Lower leg skin (tissue), 4 donors: ENCODE data around the gene SMIM23. TPM values are rescaled to one million over a fixed set of nuclear protein-coding genes. Genes with fewer than 3 reads are reported as not detected.

Experiments used
- DNase-seq, 2 donors: peaks; one replicate each; pipeline ENCODE4 v3.0.0-alpha.2; 2019; ENCODE audit warnings: low spot score in 2 of 2
- H3K4me3 ChIP-seq: fragments of 200-600 bp; sonication (generic); 2 replicates; pipeline ENCODE4 v1.5.1; 2017; ENCODE audit warnings: mild to moderate bottlenecking, low read depth; ENCODE audit not compliant: poor library complexity, severe bottlenecking
- POLR2A ChIP-seq, 2 donors: fragments of 450-650 bp; IDR thresholded peaks; one replicate each; pipeline ENCODE4 v1.6.1; 2016 to 2017; ENCODE audit warnings: antibody characterized with exemption in 2 of 2, mild to moderate bottlenecking in 1 of 2, moderate library complexity in 1 of 2
- WGBS, 2 donors: methylation state at CpG; one replicate each; pipeline ENCODE4 v1.1.5; 2018; 5-methylcytosine and 5-hydroxymethylcytosine counted together
- intact Hi-C: fragments of 100-400 bp; cut with DNase I; formaldehyde crosslinking; loops from one replicate; pipeline ENCODE4 v1.15.0; 2023; ENCODE audit warnings: low total_unique reads
- total RNA-seq, 4 donors: library from RNA; depleted of rRNA; stranded (reverse); fragments of >200 nt; gene quantifications; one replicate each; pipeline ENCODE4 v1.1.0, GENCODE V29; 2016
- TF ChIP-seq, protein P1 (sequence below), 3 donors: fragments of 450-650 bp; IDR thresholded peaks; one replicate each; pipeline ENCODE4 v1.5.1; 2016; ENCODE audit warnings: antibody characterized with exemption in 3 of 3, mild to moderate bottlenecking in 3 of 3, moderate library complexity in 2 of 3

Gene SMIM23
- total RNA-seq, 4 donors from 2014 or later: not detected

DNA sequence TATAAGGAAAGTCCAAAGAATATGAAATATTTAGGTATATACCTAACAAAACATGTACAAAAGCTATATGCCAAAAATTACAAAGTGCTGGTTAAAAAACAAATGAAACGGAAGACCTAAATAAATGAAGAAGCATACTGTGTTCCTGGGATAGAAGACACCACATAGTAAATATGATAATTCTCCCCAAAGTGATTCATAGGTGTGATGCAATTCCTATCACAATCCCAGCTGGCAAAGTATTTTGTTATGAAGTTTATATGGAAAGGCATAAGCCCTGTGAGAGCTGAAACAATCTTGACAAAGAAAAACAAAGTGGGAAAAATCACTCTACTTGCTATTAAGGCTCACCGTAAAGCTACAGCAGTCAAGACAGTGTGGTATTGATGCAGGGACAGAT is 2.6 kb upstream of the SMIM23 start:
- 78 to 82% methylated on average over 2 of the region's 2 CpGs for WGBS, 2 donors
- intact Hi-C loops: no loop called here
- no peak for TF ChIP-seq POLR2A (IDR thresholded peaks at IDR 0.05)
- TF ChIP-seq, protein P1, sequence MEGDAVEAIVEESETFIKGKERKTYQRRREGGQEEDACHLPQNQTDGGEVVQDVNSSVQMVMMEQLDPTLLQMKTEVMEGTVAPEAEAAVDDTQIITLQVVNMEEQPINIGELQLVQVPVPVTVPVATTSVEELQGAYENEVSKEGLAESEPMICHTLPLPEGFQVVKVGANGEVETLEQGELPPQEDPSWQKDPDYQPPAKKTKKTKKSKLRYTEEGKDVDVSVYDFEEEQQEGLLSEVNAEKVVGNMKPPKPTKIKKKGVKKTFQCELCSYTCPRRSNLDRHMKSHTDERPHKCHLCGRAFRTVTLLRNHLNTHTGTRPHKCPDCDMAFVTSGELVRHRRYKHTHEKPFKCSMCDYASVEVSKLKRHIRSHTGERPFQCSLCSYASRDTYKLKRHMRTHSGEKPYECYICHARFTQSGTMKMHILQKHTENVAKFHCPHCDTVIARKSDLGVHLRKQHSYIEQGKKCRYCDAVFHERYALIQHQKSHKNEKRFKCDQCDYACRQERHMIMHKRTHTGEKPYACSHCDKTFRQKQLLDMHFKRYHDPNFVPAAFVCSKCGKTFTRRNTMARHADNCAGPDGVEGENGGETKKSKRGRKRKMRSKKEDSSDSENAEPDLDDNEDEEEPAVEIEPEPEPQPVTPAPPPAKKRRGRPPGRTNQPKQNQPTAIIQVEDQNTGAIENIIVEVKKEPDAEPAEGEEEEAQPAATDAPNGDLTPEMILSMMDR (IDR thresholded peaks at IDR 0.05): no peak
- H3K4me3 ChIP-seq: no peak overlapping the region
- DNase-seq: no peak

DNA sequence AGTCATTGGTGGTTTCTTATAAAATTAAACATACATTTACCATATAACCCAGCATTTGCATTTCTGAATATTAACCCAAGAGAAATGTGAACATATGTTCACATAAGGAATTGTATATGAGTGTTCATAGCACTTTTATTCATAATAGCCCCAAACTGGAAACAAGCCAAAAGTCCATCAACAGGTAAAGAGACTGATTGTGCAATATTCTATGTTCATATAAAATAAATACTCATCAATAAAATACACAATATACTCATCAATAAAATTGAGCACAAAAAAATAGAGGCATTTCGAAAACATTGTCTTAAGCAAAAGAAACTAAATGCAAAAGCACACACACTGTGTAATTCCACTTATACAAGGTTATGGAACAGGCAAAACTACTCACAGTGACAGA is 3.7 kb downstream of the SMIM23 start:
- TF ChIP-seq, protein P1 (IDR thresholded peaks at IDR 0.05): no peak
- TF ChIP-seq POLR2A (IDR thresholded peaks at IDR 0.05): no peak
- no peak for DNase-seq
- intact Hi-C loops: no loop called here
- 91% methylated on average over 1 of the region's 1 CpG for WGBS, 2 donors
- no peak overlapping the region for H3K4me3 ChIP-seq

DNA sequence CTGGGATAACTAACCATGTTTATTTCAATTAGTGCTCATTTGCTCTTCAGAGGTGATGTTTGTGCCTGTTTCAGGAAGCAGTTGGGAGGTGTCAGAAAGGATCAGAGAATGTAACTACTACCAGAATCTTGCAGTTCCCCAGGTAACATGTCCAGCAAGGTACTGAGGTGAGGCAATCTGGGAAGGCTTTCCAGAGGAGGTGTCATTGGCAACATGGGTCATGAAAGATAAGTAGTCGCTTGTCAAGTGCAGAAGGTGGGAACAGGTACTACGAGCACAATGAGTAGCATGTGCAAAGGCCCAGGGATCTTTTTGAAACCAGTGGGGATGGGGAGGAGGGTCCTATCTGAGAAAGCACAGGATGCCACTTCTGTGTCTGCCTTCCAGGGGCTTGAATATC is 4.8 kb downstream of the SMIM23 start:
- no peak for TF ChIP-seq POLR2A (IDR thresholded peaks at IDR 0.05)
- TF ChIP-seq, protein P1 (IDR thresholded peaks at IDR 0.05): no peak
- DNase-seq: no peak
- intact Hi-C loops: no loop called here
- 88 to 91% methylated on average over 2 of the region's 2 CpGs for WGBS, 2 donors
- H3K4me3 ChIP-seq: no peak overlapping the region

DNA sequence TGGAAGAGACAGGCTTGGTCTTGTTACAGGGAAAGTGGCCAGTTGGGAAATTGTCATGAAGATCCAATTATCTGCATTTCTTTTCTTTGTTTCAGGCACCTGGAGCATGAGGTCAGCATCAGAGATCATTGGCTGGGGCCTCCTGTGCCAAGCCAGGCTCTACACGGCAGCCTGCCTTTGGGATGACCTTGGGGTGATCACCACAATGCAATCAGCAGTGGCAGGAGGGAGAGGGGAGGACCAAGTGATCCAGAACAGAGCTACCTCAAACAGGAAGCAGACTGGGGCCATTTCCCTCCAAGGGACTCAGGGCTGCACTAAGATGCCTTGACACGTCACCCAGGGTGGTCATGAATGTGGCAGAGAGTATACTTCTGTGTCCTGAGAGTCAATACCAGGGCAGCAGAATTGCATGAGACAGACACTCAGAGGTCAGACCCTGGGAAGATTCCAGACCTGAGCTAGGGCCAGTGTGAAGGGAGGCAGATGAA is 8.9 kb downstream of the SMIM23 start:
- TF ChIP-seq, protein P1 (IDR thresholded peaks at IDR 0.05): no peak
- TF ChIP-seq POLR2A (IDR thresholded peaks at IDR 0.05): no peak
- H3K4me3 ChIP-seq: no peak overlapping the region
- intact Hi-C loops: no loop called here
- DNase-seq: no peak
- 75 to 87% methylated on average over 2 of the region's 2 CpGs for WGBS, 2 donors

DNA sequence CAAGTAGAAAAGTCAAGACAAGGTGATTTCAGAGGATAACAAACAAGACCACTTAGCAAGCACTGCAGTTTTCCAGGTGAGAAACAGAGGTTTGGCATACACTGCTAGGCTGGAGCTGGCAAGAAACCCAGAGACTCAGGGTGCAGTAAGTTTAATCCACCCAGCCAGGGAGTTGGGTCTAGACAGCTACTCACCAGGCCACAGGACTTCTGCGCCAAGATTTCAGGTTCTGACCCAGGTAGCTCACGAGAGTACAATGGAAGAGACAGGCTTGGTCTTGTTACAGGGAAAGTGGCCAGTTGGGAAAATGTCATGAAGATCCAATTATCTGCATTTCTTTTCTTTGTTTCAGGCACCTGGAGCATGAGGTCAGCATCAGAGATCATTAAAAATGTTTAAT is 9.8 kb downstream of the SMIM23 start:
- intact Hi-C loops: no loop called here
- no peak for DNase-seq
- 63 to 67% methylated on average over 2 of the region's 2 CpGs for WGBS, 2 donors
- no peak overlapping the region for H3K4me3 ChIP-seq
- TF ChIP-seq POLR2A (IDR thresholded peaks at IDR 0.05): no peak
- TF ChIP-seq, protein P1 (IDR thresholded peaks at IDR 0.05): no peak

DNA sequence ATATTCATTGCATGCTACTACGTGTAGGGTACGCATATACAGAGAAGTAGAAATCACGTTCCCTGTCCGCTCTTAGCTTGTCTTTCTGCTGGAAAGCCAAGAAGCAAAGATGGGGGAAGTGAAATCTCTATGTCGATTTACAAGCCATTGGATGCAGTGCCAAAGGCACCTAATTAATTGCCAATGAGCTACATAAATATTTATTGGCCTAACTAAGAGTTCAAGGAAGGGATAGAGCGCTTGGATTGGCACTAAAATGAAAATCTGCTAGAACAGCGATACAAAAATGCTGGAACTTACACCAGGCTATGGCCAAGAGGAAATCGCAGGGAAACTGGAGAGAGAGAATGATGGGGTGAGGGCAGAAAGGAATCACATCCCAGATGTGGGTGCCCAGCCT is 10.8 kb downstream of the SMIM23 start:
- DNase-seq: no peak
- H3K4me3 ChIP-seq: no peak overlapping the region
- intact Hi-C loops: no loop called here
- TF ChIP-seq, protein P1 (IDR thresholded peaks at IDR 0.05): no peak
- TF ChIP-seq POLR2A (IDR thresholded peaks at IDR 0.05): no peak
- 73 to 80% methylated on average over 8 of the region's 8 CpGs for WGBS, 2 donors
